Right lobe of liver (tissue), 4 donors: Measurements from ENCODE around the gene CFAP61.

Experiments used
- POLR2A ChIP-seq: fragments of 450-650 bp; IDR thresholded peaks from one replicate; pipeline ENCODE4 v1.6.1; 2017; ENCODE audit warnings: antibody characterized with exemption, mild to moderate bottlenecking
- TF ChIP-seq, protein P1 (sequence below), 4 donors: fragments of 200-600 bp in 3 of 4; fragments of 450-650 bp in 1 of 4; IDR thresholded peaks; one replicate each; pipeline versions ENCODE4 v1.5.1 to v1.8.0; 2016 to 2022; ENCODE audit warnings: antibody characterized with exemption in 4 of 4, mild to moderate bottlenecking in 2 of 4
- donor health status: DM: no; HTN: no; CAD: no.
- donor health status: DM: no; HTN: no; CAD: no.
- donor health status: DM: no; HTN: yes; CAD: no.

- TF ChIP-seq, protein P1, sequence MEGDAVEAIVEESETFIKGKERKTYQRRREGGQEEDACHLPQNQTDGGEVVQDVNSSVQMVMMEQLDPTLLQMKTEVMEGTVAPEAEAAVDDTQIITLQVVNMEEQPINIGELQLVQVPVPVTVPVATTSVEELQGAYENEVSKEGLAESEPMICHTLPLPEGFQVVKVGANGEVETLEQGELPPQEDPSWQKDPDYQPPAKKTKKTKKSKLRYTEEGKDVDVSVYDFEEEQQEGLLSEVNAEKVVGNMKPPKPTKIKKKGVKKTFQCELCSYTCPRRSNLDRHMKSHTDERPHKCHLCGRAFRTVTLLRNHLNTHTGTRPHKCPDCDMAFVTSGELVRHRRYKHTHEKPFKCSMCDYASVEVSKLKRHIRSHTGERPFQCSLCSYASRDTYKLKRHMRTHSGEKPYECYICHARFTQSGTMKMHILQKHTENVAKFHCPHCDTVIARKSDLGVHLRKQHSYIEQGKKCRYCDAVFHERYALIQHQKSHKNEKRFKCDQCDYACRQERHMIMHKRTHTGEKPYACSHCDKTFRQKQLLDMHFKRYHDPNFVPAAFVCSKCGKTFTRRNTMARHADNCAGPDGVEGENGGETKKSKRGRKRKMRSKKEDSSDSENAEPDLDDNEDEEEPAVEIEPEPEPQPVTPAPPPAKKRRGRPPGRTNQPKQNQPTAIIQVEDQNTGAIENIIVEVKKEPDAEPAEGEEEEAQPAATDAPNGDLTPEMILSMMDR (IDR thresholded peaks at IDR 0.05), result no peak
- TF ChIP-seq POLR2A, result no peak
Measured at GRCh38 chr20:20366876-20367574, 314.7 kb downstream of the CFAP61 start.
